Left lung (tissue), 10 donors: ENCODE measurements around the gene NFATC4. TPM values are rescaled to one million over a fixed set of nuclear protein-coding genes. Genes with fewer than 3 reads are reported as not detected.

Source experiments
- ATAC-seq: fragments of 200-7000 bp; cut with Tn5 transposase; one replicate; pipeline ENCODE4 v1.9.1; 2020; ENCODE audit warnings: moderate library complexity
- DNase-seq, 4 donors: peaks; one replicate each; pipeline ENCODE4 v3.0.0-alpha.2; 2013 to 2020
- H3K27ac ChIP-seq, 2 donors: fragments of 200-600 bp; sonication (generic) in 1 of 2; one replicate each; pipeline versions ENCODE4 v1.5.0 to v1.8.0; 2020 to 2021
- H3K27me3 ChIP-seq, 2 donors: fragments of 200-600 bp; sonication (generic) in 1 of 2; one replicate each; pipeline versions ENCODE4 v1.5.0 to v1.8.0; 2020 to 2021
- H3K36me3 ChIP-seq, 2 donors: fragments of 200-600 bp; sonication (generic) in 1 of 2; one replicate each; pipeline versions ENCODE4 v1.5.0 to v1.8.0; 2020 to 2021
- H3K4me1 ChIP-seq, 2 donors: fragments of 200-600 bp; one replicate each; pipeline ENCODE4 v1.8.0; 2021
- H3K4me3 ChIP-seq, 2 donors: fragments of 200-600 bp; sonication (generic) in 1 of 2; one replicate each; pipeline versions ENCODE4 v1.5.0 to v1.8.0; 2020 to 2021; ENCODE audit warnings: mild to moderate bottlenecking in 1 of 2
- H3K9me3 ChIP-seq, 2 donors: fragments of 200-600 bp; sonication (generic) in 1 of 2; one replicate each; pipeline versions ENCODE4 v1.5.0 to v1.8.0; 2020 to 2021
- CTCF ChIP-seq, 2 donors: fragments of 200-600 bp; sonication (generic) in 1 of 2; IDR thresholded peaks; one replicate each; pipeline versions ENCODE4 v1.5.0 to v1.8.0; 2021; ENCODE audit warnings: antibody characterized with exemption in 2 of 2
- intact Hi-C, 2 donors: fragments of 100-400 bp; cut with DNase I; formaldehyde crosslinking; loops; one replicate each; pipeline versions ENCODE4 v1.11.2 to v1.14.2; 2022
- polyA plus RNA-seq, 6 donors: library from polyadenylated mRNA; unstranded; fragments of 120-200 nt; gene quantifications; one replicate each; pipeline ENCODE4 v1.2.1, GENCODE V29; 2013; ENCODE audit not compliant: insufficient read length in 6 of 6
- total RNA-seq, 2 donors: library from RNA; stranded (reverse); fragmentation: NEBNext Ultra II Directional; extraction: Animal tissue kit (Norgen Biotek cat#: 25700); gene quantifications; one replicate each; pipeline ENCODE4 v1.2.1, GENCODE V29; 2021
- donor health status: DM: no; HTN: yes; CAD: no.
- donor health status: DM: no; HTN: no; CAD: no.

NFATC4 gene
- total and polyA plus RNA-seq, 8 donors, result 39.4 to 102 (median 81.1) TPM

GRCh38 chr14:24392325-24393091 is 24.5 kb downstream of the NFATC4 start:
- intact Hi-C loops, result no loop called here
- H3K27ac ChIP-seq, result no peak overlapping the region
- TF ChIP-seq CTCF (IDR thresholded peaks at IDR 0.05), result no peak
- H3K4me1 ChIP-seq, result peaks cover 2 to 11% of the 10 kb centered on the region in 2 donors
- H3K4me3 ChIP-seq, result no peak overlapping the region
- no peaks in the 10 kb centered on the region for H3K9me3 ChIP-seq
- DNase-seq, result peak in 1 of 4 donors; percentile 59
- H3K27me3 ChIP-seq, result no peaks in the 10 kb centered on the region
- no peaks in the 10 kb centered on the region for H3K36me3 ChIP-seq
- peak; percentile 75 for ATAC-seq

GRCh38 chr14:24394275-24394674 is 26.3 kb downstream of the NFATC4 start:
- H3K4me1 ChIP-seq, result peaks cover 0 to 26% of the 10 kb centered on the region in 2 donors
- intact Hi-C loops, result no loop called here
- TF ChIP-seq CTCF (IDR thresholded peaks at IDR 0.05), result no peak

GRCh38 chr14:24395609-24396582 is 27.9 kb downstream of the NFATC4 start:
- intact Hi-C loops, result no loop called here
- H3K27ac ChIP-seq, result no peak overlapping the region
- peak; percentile 5 for ATAC-seq
- DNase-seq, result no peak
- H3K9me3 ChIP-seq, result no peaks in the 10 kb centered on the region
- H3K36me3 ChIP-seq, result no peaks in the 10 kb centered on the region
- TF ChIP-seq CTCF (IDR thresholded peaks at IDR 0.05), result no peak
- H3K4me3 ChIP-seq, result no peak overlapping the region
- no peaks in the 10 kb centered on the region for H3K27me3 ChIP-seq
- peaks cover 0 to 37% of the 10 kb centered on the region in 2 donors for H3K4me1 ChIP-seq

More at GRCh38 chr14:24394275-24394674, 26.3 kb downstream of the NFATC4 start:
- H3K9me3 ChIP-seq, result no peaks in the 10 kb centered on the region
- no peaks in the 10 kb centered on the region for H3K27me3 ChIP-seq
- DNase-seq (no peak), ATAC-seq (no peak)
- H3K4me3 ChIP-seq, result no peak overlapping the region
- no peaks in the 10 kb centered on the region for H3K36me3 ChIP-seq
- H3K27ac ChIP-seq, result no peak overlapping the region

- Histone ChIP-seq H3K36me3 (no peaks in the 10 kb centered on the region), H3K27ac (peak overlapping the region; percentile 56 to 68), H3K4me3 (no peak overlapping the region), H3K27me3 (no peaks in the 10 kb centered on the region), H3K9me3 (no peaks in the 10 kb centered on the region), H3K4me1 (peaks cover under 1 to 37% of the 10 kb centered on the region in 2 donors)
- intact Hi-C loops, result no loop called here
- DNase-seq, result no peak
- no peak for TF ChIP-seq CTCF (IDR thresholded peaks at IDR 0.05)
- ATAC-seq, result no peak
Measured at GRCh38 chr14:24397639-24398292, 29.8 kb downstream of the NFATC4 start.
